Measurements from ENCODE around the gene SARS1.

SARS1 gene

DNA sequence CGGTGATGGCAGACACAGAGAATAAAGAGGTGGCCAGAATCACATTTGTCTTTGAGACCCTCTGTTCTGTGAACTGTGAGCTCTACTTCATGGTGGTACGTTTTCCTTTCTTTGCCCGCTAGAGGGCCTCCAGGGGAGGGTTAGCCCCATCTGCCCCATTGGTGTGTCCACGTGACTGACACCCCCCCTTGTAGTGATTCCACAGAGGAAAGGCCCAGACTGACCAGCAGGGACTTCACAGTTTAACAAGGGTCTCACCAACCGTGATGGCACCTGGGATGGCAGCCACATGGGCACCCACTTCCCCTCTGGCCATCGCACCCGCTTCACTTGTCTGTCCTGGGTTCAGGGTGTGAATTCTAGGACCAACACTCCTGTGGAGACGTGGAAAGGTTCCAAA lies 22.3 kb upstream of the SARS1 start:
- Histone ChIP-seq H3K27me3 (no peaks in the 10 kb centered on the region), H3K9me3 (no peaks in the 10 kb centered on the region), H3K4me3 (ENCODE audit: low read depth, low read length) (no peak overlapping the region), H3K36me3 (no peaks in the 10 kb centered on the region), H3K4me1 (no peaks in the 10 kb centered on the region)
- DNase-seq = no peak
- TF ChIP-seq, protein P1, sequence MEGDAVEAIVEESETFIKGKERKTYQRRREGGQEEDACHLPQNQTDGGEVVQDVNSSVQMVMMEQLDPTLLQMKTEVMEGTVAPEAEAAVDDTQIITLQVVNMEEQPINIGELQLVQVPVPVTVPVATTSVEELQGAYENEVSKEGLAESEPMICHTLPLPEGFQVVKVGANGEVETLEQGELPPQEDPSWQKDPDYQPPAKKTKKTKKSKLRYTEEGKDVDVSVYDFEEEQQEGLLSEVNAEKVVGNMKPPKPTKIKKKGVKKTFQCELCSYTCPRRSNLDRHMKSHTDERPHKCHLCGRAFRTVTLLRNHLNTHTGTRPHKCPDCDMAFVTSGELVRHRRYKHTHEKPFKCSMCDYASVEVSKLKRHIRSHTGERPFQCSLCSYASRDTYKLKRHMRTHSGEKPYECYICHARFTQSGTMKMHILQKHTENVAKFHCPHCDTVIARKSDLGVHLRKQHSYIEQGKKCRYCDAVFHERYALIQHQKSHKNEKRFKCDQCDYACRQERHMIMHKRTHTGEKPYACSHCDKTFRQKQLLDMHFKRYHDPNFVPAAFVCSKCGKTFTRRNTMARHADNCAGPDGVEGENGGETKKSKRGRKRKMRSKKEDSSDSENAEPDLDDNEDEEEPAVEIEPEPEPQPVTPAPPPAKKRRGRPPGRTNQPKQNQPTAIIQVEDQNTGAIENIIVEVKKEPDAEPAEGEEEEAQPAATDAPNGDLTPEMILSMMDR (IDR thresholded peaks at IDR 0.05; ENCODE audit: low read depth, low read length) = no peak

DNA sequence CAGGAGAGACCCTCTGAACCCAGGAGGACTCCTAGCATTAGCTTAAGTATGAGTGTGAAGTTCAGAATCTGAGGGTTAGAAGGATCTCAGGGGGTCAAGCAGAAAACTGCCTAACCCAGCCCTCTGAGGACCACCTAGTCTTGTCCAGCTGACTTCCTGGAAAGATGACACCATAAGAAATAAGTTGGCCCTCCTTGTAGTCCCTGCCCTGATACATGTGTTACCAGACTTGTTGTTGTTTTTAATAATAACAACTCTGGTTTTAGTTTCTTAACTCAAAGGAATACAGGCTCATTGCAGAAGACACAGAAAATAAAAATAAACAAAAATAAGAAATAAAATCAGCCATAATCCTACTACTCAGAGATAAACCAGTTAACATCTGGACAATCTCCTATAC lies 21.8 kb upstream of the SARS1 start:
- no peaks in the 10 kb centered on the region for H3K9me3 ChIP-seq
- no peak overlapping the region for H3K4me3 ChIP-seq (ENCODE audit: low read depth, low read length)
- H3K36me3 ChIP-seq = no peaks in the 10 kb centered on the region
- no peaks in the 10 kb centered on the region for H3K27me3 ChIP-seq
- no peak for DNase-seq
- no peaks in the 10 kb centered on the region for H3K4me1 ChIP-seq
- TF ChIP-seq, protein P1 (IDR thresholded peaks at IDR 0.05; ENCODE audit: low read depth, low read length) = no peak

DNA sequence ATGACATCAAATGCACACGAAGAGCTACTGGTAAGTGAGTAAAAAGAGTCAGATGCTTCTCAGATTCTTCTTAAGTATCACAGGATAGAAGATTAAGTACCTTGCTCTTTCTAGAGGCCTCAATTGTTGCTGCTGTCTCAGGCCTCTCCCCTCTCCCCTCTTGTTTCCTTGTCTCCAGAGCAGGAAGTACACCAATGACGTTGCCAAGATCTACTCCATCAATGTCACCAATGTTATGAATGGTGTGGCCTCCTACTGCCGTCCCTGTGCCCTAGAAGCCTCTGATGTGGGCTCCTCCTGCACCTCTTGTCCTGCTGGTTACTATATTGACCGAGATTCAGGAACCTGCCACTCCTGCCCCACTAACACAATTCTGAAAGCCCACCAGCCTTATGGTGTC lies 21.3 kb upstream of the SARS1 start:
- DNase-seq = no peak
- no peaks in the 10 kb centered on the region for H3K27me3 ChIP-seq
- H3K36me3 ChIP-seq = no peaks in the 10 kb centered on the region
- H3K4me1 ChIP-seq = no peaks in the 10 kb centered on the region
- no peaks in the 10 kb centered on the region for H3K9me3 ChIP-seq
- H3K4me3 ChIP-seq (ENCODE audit: low read depth, low read length) = no peak overlapping the region
- TF ChIP-seq, protein P1 (IDR thresholded peaks at IDR 0.05; ENCODE audit: low read depth, low read length) = no peak

DNA sequence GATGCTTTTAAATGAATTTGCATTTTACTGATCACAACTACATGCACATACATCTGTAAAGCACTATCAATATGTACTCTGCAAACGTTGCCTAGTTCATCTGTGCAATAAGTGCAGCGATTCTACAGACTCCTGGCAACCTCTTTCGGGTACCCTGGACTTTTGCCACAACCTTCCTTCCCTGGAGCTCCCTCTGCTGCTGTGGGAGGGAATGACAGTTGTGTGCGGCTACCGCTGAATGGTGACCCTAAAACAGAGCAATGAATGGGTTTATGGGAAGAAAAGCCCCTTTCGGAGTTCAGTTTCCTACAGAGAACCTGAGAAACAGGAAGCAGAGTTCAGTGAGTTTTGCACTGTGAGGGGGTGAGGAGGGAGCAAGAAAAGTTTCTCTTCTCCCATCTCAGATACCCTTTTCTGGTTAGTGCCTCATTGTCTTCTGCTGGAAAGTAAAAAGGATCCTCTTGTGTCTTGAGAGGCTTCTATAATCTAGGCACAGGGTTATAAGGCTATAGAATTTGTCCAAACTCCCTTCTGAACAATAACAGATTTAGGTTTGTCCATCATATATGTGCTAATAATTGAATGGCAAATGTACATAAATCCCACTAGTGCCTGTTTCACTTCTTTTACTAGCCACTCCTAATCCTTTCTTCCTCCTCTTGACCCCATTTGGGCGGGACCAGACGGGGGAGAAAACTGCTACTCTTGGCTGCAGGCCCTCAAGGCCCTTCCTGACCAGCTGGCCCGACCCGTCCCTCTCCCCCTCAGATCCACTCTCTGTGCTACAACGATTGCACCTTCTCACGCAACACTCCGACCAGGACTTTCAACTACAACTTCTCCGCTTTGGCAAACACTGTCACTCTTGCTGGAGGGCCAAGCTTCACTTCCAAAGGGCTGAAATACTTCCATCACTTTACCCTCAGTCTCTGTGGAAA lies 19.8 kb upstream of the SARS1 start:
- Histone ChIP-seq H3K36me3 (no peaks in the 10 kb centered on the region), H3K4me1 (peaks cover 4% of the 10 kb centered on the region), H3K27me3 (no peaks in the 10 kb centered on the region), H3K4me3 (ENCODE audit: low read depth, low read length) (no peak overlapping the region), H3K9me3 (no peaks in the 10 kb centered on the region)
- TF ChIP-seq, protein P1 (IDR thresholded peaks at IDR 0.05; ENCODE audit: low read depth, low read length) = peak; percentile 85
- DNase-seq = peak; percentile 59

DNA sequence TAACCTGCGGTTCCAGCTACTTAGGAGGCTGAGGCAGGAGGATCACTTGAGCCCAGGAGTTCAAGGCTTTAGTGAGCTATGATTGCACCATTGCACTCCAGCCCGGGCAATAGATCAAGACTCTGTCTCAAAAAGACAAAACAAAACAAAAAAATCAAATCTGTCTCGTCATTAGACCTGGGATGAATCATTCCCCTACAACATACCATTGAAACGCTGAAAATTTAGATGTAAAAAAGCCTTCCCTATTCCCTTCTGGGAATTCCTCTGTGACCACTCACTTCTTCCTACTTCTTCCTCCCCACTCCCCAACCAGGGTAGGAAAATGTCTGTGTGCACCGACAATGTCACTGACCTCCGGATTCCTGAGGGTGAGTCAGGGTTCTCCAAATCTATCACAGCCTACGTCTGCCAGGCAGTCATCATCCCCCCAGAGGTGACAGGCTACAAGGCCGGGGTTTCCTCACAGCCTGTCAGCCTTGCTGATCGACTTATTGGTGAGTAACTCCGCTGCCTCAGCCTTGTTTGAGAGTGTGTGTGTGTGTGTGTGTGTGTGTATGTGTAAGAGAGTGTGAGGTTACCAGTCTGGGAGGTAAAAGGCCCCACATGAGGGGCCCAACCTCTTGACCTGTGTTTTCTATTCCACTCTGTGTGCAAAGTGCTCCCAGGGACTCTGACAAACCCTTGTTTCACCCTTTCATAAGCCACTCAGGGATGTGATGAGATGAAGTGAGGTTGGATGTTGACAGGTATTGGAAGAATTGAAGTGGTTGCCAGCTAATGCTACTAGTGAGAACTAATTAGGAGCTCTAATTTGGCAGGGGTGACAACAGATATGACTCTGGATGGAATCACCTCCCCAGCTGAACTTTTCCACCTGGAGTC lies 16.3 kb upstream of the SARS1 start:
- TF ChIP-seq, protein P1 (IDR thresholded peaks at IDR 0.05; ENCODE audit: low read depth, low read length) = no peak
- H3K36me3 ChIP-seq = no peaks in the 10 kb centered on the region
- no peaks in the 10 kb centered on the region for H3K9me3 ChIP-seq
- no peak overlapping the region for H3K4me3 ChIP-seq (ENCODE audit: low read depth, low read length)
- no peak for DNase-seq
- H3K4me1 ChIP-seq = peaks cover 4% of the 10 kb centered on the region
- no peaks in the 10 kb centered on the region for H3K27me3 ChIP-seq
